ENCODE measurements around the gene TXNDC2.
"Not testable (repeated sequence)": the region's sequence is repeated elsewhere in the genome, so short reads cannot be mapped to it uniquely, and the experiment has no call there.

The TXNDC2 gene

DNA sequence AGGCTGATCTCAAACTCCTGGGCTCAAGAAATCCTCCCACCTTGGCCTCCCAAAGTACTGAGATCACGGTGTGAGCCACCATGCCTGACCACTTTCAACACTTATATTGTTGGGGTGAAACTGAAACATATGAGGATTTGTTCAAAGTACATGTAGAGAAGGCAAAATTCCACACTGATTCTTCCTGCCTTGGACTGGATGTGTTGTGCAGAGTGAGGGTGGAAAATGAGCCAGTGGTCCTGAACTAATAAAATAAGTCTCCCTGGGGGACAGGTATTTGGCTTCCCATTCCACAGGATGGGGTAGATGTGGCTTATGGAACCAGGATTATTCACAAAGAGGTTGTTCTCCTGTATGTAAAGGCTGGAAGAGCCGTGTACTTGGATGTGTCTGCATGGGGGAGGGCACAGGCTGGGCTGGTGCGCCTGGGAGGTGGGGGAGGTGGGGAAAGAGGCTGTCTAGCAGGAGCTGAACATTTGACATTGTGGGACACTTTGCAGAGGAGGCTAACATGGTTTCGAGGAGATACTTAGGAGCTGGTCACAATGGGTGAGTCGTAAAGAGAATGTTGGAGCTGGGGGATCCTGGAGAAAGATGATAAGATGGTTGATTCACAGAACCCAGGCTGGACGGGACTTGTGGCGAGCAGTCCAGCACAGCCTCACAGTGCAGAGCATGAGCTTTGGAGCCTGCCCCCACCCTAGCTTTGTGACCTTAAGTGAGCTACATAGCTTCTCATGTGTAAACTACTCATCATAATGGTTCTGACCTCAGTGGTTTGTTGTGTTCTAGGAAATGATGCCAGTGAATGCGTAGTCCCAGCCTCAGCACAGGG lies at the start of gene TXNDC2:
TSS of gene TXNDC2 (plus strand) at position 804 of the 835 bp plus-strand sequence. CDS start 708 bp downstream, outside the sequence.
- no peak for DNase-seq

DNA sequence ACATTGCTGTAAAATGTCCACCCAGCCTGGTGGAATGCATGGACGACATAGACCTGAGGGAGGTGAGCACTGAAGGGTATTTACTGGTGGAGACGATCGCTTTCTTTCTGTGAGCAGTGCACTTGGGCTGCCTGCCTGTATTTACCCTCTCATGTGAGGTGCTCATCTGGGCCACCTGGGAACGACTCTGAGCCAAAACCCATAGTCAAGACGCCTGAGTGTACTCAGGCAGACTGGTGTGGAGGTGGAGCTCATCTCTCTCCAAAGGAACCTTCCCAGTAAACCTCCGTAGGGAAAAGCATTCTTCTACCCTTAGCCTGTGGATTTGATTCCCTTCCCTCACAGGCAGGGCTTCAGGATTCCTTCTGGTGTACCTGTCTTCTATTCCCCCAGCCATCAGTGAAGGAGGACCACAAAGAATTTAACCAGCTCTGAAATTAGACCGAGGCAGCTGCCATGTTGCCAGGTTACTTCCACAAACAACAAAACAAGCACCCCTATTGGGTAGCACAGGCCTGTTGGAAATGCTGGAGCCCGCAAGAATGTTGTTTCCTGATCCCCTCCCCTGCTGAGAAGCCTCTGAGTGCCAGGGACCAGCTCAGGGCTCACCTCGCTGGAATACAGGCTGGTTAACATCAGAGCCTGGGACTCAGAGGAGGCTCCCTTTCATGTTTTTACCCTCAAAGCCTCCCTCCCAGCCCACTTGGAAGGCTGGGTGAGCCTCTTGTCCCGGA lies 47.5 kb upstream of the TXNDC2 start:
- peak; percentile 42 for DNase-seq

DNA sequence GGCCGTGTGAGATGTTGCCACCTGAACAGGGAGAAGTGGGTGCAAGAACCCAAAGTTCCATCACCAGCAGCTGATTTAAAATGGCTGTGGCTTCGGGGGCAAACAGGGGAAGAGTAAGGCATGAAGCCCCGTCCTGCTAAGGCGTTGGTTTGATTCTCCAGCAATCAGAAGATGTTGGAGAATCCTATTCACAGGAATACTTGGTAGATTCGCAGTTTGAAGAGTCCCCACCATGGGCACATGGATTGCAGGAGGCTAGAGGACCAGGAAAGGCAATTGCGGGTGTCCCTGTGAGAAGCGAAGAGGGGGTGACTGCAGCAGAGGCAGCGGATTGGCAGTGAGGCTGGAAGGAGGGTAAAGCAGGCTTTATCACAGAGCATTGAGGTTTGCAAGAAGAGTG lies 46.6 kb upstream of the TXNDC2 start:
- DNase-seq: no peak

DNA sequence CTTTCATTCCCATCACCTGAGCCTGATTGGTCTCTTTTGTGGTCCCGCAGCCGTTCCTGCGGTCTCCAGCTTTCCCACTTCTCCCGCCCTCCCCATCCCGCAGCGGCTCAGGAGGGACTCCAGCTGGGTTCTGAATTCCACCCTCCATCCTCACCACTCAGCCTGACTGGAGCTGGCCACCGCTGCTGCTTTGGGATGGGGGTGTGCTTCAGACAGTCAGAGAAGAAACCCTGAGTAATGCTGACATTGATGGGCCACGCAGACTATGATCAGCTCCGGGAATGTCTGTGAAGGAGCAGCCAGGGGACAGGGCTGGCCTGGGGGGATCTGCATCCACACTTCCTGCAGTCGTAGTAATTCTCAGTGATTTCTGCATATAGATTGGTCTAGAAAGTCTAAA lies 45.9 kb upstream of the TXNDC2 start:
- no peak for DNase-seq

DNA sequence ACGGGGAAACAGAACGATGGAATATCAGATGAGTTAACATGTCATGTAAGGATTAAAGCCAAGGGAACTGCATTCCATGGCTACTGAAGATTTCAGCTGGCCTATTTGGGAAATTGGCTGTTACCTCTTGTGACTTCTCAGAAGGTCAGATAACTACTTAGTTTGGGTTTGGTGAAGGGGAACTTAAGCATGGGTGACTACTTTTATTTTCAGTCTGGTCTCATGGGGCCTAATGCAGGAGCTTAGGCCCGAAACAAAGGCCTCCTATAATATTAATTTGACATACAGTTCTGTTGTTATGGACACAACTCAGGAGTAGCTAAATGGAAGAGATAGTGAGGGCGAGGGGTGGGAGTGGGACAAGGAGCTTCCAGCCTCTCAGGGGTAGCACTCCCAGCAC lies 44.0 kb upstream of the TXNDC2 start:
- no peak for DNase-seq

DNA sequence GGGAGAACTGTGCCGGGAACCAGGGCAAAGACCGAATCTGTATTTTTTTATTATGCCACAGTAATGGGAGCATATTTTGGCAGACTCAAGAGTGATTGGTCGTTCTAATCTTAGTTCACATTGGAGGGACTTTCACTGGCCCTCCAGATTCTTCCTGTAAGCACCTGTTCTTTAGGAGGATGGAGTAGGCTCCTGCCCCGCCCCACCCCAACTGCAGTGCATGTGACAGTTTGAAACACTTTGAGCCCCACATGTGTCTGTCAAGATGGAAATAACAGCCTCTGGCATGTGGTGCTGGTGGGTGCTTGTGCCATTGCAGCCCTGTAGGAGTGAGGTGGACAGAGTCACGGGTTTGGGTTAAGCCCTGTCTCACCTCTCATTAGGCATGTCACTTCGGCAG lies 43.3 kb upstream of the TXNDC2 start:
- DNase-seq: no peak

DNA sequence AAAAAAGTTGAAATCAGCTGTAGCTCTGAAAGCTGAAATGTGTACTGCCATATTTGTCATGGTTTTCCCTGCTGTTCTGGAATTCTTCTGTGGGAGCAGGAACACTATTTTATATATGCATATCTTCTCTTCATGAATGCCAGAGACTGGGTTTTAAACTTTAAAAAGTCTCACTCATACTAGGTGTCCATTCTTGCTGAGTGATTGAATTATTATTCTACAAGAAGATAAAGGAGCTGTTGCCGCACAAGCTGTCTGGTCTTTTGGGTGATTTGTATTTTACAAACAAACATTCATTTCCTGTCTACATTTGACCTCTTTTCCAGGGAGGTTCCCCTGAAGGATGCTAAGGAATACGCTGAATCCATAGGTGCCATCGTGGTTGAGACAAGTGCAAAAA lies 40.5 kb upstream of the TXNDC2 start:
- DNase-seq: no peak

DNA sequence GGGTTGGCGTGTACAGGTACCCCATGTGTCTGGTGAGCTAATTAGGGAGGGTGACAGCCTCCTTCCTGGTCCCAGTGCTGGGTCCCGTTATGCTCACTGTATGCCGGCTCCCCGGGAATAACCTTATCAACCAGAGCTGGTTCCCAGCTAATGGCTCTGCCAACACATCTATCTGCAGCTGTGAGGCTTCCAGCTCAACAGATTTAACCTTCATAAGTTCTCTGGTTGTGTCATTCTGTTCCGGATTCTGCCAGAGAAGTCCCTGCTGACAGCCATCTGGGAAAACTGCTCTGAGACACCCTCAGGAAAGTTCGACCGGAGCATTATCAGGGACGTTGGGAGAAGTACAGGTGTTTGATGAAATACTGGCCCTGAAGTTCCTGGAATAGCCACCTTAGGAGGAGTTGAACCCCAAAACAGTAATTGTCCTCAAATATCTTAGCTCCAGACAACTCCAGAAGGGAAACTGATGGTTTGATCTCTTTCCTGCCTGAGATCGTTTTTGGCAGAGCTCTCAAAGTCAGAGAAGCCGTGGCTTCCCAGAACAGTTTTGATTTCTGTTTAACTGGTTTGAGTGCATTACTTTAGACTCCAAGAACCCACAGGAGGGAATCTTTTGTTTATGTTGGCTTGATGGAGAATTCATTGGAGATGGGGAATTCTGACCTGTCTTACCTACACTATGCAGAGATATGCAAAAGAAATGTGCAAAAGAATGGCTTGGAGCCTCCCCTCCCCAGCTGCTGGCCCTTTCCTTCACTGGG lies 39.4 kb upstream of the TXNDC2 start:
- DNase-seq: no peak

DNA sequence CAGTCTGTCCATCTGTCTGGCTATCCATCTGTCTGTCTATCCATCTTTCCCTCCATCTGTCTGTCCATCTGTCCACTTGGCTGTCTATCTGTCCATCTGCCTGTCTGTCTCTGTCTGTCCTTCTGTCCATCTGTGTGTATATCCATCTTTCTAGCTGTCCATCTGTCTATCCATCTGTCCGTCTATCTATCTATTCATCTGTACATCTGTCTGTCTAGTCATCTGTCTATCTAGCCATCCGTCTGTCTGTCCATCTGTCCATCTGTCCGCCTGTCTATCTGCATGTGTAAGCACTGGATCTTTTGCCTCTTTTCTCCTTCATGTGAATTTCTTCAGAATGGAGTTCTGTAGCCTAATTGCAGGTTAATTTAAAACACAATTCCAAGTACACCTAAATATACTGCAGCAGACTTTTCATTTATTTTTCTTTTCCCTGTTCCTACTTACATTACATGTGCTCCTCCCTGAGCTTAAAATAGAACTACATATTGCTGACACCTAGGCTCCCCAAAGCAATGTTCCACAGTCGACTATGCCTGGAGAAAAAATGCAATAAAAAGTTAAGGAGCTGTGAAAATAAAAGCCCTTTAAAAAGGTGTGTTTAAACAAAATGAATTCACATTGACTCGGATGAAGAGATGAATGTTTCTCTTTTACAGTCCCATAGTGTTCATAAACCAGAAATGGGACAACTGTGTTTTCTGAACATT lies 37.4 kb upstream of the TXNDC2 start:
- DNase-seq: peak; percentile 41

DNA sequence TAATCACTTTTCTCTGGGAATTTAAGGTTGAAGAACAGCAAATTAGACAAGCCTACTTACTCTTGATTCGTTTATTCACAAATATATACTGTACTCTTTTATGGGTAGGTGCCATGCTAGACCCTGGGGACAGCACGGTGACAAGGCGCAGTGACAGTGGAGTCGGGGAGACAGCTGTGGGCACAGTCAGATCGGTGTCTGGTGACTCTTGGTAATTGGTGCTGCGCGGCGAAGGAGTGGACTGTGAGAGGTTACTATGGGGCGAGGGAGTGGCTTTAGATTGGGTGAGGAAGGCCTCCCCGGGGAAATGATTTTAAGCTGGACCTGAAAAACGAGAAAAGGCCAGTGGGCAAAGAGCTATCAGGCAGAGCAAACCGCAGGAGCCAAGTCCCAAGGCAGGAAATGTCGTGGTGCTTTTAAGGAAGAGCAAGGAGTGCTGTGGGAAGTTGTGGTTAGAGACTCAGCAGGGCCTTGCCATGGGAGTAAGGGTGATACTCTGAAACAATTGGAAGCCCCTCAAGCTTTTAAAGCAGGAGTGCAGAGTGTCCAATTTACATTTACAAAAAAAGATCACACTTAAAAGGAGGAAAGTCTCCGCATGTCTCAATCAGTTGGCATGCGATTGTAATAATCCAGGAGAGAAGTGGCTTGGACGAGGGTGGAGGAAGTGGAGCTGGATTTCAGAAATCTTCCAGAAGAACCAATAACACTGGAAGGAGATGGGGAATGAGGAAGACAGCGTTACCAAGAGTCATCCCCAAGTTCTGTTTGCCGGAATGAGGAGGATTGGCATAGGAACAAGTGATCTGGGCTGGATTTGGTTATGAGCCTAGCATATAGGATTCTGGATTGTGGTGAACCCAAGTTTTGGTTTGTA lies 36.1 kb upstream of the TXNDC2 start:
- no peak for DNase-seq

DNA sequence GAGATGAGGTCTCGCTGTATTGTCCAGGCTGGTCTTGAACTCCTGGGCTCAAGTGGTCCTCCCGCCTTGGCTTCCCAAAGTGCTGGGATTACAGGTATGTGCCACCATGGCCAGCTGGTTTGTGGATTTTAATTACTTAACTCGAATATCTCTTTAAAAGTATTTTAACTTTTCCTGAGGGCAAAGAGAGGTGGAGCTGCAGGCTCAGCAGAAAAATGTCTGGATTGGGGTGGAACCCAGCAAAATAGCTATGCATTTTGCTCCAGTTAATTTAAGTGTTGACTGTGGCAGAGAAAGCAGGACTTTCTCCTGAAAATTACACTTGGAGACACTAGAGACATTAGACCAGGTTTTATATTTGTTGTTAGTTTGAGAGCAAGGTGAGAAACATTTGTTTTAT lies 35.5 kb upstream of the TXNDC2 start:
- no peak for DNase-seq

DNA sequence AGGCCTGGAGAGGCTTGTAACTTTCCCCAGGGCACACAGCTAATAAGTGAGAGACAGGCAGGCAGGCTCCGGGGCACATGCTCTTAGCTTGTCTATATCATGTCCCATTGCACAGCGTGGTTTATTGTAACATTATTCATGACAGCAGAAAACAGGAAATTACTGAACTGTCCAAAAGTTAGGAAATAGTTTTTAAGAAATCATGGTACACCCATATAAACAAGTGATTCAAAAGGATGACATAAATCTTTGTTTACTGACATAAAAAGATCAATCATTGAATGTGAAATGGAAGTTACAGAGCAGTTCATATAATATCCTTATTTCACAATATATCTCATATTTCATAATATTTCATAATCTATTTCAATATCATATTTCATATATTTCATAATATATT lies 34.3 kb upstream of the TXNDC2 start:
- no peak for DNase-seq

DNA sequence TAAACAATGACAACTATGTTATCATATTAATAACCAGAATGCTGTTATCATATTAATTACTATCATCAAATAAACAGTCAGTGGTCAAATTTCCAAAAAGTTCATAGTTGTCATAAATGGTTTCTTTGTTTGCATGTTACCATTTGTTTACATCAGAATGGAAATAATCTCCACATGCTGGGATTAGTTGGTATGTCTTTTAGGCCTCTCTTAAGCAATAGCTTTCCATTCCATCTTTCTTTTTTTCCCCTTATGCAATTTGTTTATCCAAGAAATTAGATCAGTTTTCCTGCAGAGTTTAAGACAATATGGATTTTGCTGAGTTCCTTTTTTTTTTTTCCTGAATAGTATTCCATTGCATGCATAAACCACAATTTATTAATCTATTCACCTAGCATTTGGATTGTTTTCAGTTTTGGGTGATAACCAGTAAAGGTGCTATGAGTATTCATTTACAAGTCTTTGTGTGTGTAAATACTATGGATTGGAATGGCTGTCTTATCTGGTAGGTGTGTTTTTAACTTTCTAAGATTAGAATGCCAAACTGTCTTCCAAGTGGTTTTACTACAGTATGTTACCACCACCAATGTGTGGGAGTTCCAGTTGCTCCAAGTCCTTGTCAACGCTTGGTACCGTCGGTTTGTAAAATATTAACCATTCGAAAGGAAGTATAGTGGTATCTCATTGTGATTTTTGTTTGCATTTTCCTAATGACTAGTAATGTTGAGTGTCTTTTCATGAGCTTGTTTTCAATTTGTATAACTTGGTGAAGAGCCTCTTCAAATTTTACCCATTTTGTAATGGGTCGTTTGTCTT lies 33.3 kb upstream of the TXNDC2 start:
- DNase-seq: no peak

DNA sequence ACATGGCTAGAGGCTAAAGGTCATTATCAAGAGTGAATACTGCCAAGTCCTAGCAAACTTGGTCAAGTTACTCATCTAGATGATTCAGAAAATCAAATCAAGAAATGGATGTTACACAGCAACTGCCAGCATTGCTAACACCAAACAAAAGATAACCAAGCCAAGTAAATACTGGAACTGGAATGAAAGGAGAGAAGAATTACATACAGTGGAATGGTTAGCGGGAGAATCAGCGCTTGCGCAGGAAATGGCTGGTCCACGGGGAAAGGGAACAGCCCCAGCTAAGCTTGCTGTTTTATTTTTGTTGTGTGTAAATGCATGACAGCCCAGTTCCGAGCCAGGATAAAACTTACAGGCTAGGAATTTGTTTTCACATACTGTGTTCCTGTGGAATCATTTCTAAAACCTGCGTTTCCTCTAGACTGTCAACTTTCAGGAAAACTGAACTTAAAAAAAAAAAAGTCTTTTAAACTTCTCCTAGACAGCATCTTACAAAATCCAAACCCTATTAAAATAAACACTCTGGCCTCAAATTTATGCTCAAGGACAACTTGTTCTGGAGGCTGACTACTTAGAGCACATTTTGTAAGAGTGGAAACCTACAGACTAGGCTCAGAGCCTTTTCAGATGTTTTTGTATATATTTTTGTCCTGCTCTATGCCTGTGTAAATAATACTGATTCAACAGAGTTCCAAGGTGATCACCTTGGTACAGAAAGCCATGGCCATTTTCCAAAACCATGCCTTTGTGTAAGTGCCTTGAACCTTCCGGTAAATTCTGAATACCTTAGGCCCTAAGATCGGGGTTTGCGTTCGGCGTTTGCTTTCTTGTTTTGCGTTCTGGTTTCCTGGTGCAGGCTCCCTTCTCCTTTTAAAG lies 30.7 kb upstream of the TXNDC2 start:
- no peak for DNase-seq

DNA sequence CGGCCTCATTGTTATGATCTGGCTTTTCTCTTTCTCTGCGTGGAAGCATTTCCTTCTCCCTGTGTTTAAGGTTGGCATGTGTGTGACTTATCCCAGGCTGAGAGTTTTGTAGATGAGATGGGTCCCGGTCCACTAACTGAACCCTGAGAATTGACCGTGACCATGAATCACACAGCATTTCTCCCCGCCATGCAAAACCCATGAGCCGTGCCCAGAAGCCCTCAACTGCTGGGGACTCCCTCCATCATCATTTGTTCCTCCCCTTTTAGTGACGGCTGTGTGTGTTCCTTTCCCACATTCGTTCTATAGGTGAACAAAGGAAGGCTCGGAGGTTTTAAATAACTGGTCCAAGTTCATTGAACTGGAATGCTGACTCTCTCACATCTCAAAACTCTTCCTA lies 30.1 kb upstream of the TXNDC2 start:
- no peak for DNase-seq

DNA sequence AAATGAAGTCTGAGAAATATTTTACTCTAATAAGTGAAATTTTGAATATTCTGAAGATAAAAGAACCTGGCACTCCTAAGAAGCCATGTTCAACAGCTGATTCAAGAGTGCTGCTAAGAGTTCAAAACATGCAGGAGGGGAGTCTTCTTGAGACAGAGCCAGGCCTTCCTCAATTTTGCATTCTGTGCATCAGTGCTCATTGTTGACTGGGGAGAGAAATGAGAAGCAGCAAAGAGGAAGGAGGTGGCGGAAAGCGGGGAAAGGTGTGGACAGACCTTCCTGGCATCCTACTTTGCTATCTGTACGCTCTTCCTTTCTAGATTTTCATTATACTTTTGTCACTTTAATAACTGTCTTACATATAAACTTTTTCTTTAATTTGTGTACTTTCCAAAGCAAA lies 29.7 kb upstream of the TXNDC2 start:
- no peak for DNase-seq

DNA sequence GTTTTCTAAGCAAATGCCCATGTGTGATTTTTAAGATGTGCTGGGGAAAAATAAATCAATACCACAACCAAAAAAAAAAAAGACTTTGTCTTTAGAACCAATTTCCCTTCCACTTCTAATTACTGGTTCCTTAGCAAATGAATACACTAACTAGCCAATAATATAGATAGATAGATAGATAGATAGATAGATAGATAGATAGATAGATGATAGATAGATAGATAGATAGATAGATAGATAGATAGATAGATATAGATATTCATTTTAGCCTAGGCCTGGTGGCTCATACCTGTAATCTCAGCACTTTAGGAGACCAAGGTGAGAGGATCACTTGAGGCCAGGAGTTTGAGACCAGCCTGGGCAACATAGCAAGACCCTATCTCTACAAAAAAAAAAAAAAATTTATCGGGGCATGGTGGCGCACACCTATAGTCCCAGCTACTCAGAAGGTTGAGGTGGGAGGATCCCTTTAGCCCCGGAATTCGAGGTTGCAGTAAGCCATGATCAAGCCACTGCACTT lies 28.2 kb upstream of the TXNDC2 start:
- DNase-seq: not testable (repeated sequence)

DNA sequence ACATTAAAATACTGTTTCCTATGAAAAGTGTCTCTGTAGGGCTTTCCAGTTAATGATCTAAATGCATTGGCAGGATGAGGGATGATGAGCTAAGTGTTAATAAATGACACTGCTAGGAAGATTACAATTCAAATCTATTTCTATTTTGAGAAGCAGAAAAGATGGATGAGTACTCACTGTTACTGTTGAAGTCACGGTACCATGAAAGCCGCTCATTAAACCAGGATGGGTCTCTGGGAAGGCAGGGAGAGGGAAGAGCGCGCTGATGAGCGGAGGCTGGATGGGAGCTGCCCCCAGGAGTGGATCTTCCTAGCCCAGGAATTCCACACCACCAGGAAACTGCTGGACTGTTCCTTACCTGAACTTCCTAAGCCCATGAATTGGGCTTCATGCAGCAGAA lies 27.1 kb upstream of the TXNDC2 start:
- no peak for DNase-seq

DNA sequence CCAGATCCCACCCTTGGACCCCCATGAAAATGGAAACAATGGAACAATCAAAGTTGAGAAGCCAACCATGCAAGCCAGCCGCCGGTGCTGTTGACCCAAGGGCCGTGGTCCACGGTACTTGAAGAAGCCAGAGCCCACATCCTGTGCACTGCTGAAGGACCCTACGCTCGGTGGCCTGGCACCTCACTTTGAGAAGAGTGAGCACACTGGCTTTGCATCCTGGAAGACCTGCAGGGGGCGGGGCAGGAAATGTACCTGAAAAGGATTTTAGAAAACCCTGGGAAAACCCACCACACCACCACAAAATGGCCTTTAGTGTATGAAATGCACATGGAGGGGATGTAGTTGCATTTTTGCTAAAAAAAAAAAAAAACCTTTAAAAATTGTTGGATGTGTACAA lies 26.5 kb upstream of the TXNDC2 start:
- no peak for DNase-seq

DNA sequence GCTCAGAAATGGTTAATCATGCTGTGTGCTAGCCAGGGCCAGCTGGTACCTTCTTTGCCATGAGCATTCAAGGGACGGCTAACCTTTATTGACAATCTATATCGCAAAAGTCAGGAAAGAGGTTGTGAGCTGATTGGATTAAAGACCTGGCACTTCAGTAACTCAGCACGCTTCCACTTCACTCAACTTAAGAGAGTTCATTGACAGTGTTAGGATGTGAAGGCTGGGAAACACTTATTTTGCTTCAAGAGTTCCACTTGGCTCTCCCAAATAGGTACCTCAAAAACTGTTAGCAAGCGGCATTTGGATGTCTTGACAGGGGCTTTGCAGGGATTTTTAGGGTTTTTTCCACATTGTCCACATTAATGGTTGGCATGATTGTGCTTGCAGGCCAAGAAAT lies 25.1 kb upstream of the TXNDC2 start:
- DNase-seq: no peak

Measured in NCI-H69 (cell line).